PC-3 (cell line): ENCODE data around the gene RGS8. TPM values are rescaled to one million over a fixed set of nuclear protein-coding genes. Genes with fewer than 3 reads are reported as not detected.

Experiments
- ATAC-seq: fragments of 200-7000 bp; cut with Tn5 transposase; 2 replicates; pipeline ENCODE4 v1.9.1; 2020; ENCODE audit warnings: mild to moderate bottlenecking, moderate library complexity
- BruUV-seq: library from RNA; stranded (reverse); fragments of 400-500 nt; replicated peaks from 2 replicates; lab custom pipeline; 2021; lab: Mats Ljungman, UMichigan
- CTCF ChIA-PET: fragments of 300-600 bp; sonication (Branson Sonifier 250); formaldehyde crosslinking; loops from one replicate; lab custom pipeline; 2022; ENCODE audit warnings: antibody characterized with exemption; lab: Charles Lee
- POLR2A ChIA-PET: fragments of 300-600 bp; sonication (Branson Sonifier 250); formaldehyde crosslinking; loops from one replicate; lab custom pipeline; 2022; ENCODE audit warnings: antibody characterized with exemption; ENCODE audit not compliant: unreplicated experiment; lab: Charles Lee
- DNase-seq: peaks from one replicate; pipeline ENCODE4 v3.0.0-alpha.2; 2015
- H2AFZ ChIP-seq: fragments of 300-600 bp; sonication (generic); 2 replicates; pipeline ENCODE4 v1.6.0; 2016; ENCODE audit warnings: antibody characterized with exemption, low read length
- H3F3A ChIP-seq: fragments of 300-600 bp; sonication (generic); one replicate; pipeline ENCODE4 v1.6.0; 2017; ENCODE audit warnings: antibody characterized with exemption, low read length, control low read depth, mild to moderate bottlenecking; ENCODE audit not compliant: unreplicated experiment
- H3K27ac ChIP-seq: fragments of 300-600 bp; sonication (generic); 2 replicates; pipeline ENCODE4 v1.5.1; 2016; ENCODE audit warnings: mild to moderate bottlenecking, low read length
- H3K27me3 ChIP-seq: fragments of 300-600 bp; sonication (generic); 2 replicates; pipeline ENCODE4 v1.6.1; 2016; ENCODE audit warnings: low read length, mixed read lengths
- H3K36me3 ChIP-seq: fragments of 300-600 bp; sonication (generic); 2 replicates; pipeline ENCODE4 v1.6.1; 2016; ENCODE audit warnings: low read depth, mixed run types, low read length, mixed read lengths
- H3K4me1 ChIP-seq: fragments of 300-600 bp; sonication (generic); 2 replicates; pipeline ENCODE4 v1.5.1; 2016; ENCODE audit warnings: low read length; ENCODE audit not compliant: insufficient read depth
- H3K4me2 ChIP-seq: fragments of 300-600 bp; sonication (generic); 2 replicates; pipeline ENCODE4 v1.6.0; 2016; ENCODE audit warnings: low read length
- H3K4me3 ChIP-seq: fragments of 300-600 bp; sonication (generic); 2 replicates; pipeline ENCODE4 v1.5.1; 2016; ENCODE audit warnings: mild to moderate bottlenecking, low read length, mixed read lengths
- H3K79me2 ChIP-seq: fragments of 300-600 bp; sonication (generic); 2 replicates; pipeline ENCODE4 v1.6.1; 2017; ENCODE audit warnings: low read length, mixed read lengths
- H3K9ac ChIP-seq: fragments of 300-600 bp; sonication (generic); 2 replicates; pipeline ENCODE4 v1.6.0; 2016; ENCODE audit warnings: mild to moderate bottlenecking, low read length
- H3K9me2 ChIP-seq: fragments of 300-600 bp; sonication (generic); replicated peaks from 2 replicates; pipeline ENCODE4 v1.6.1; 2016; ENCODE audit warnings: mixed run types, low read length, mixed read lengths
- H3K9me3 ChIP-seq: fragments of 300-600 bp; sonication (generic); 2 replicates; pipeline ENCODE4 v1.6.1; 2016; ENCODE audit warnings: low read length, mixed read lengths
- H4K20me1 ChIP-seq: fragments of 300-600 bp; sonication (generic); 2 replicates; pipeline ENCODE4 v1.6.1; 2016; ENCODE audit warnings: low read length, mixed read lengths
- CTCF ChIP-seq: fragments of 300-600 bp; sonication (generic); conservative IDR thresholded peaks from 2 replicates; pipeline ENCODE4 v1.5.1; 2017; ENCODE audit warnings: antibody characterized with exemption, low read depth, mild to moderate bottlenecking, low read length
- EZH2 ChIP-seq: fragments of 300-600 bp; sonication (generic); IDR thresholded peaks from one replicate; pipeline ENCODE4 v1.6.1; 2017; ENCODE audit warnings: antibody characterized with exemption, mild to moderate bottlenecking, low read length; ENCODE audit not compliant: unreplicated experiment
- EZH2phosphoT487 ChIP-seq: fragments of 300-600 bp; sonication (generic); IDR thresholded peaks from 2 replicates; pipeline ENCODE4 v1.6.1; 2018; ENCODE audit warnings: mild to moderate bottlenecking, antibody characterized with exemption, low read length, borderline replicate concordance
- intact Hi-C: fragments of 100-400 bp; cut with micrococcal nuclease; formaldehyde crosslinking; loops from 2 replicates; pipeline ENCODE4 v1.9.0; 2023
- total RNA-seq: library from RNA; depleted of rRNA; stranded (reverse); fragments of >200 nt; gene quantifications from 2 replicates; pipeline ENCODE4 v1.2.3, GENCODE V29; 2014

RGS8 gene
- total RNA-seq, 1 experiment from 2014 or later = not detected

- no peaks in the 10 kb centered on the region for H3F3A ChIP-seq
- no peaks in the 10 kb centered on the region for H3K36me3 ChIP-seq
- H4K20me1 ChIP-seq = no peaks in the 10 kb centered on the region
- H3K27me3 ChIP-seq = peaks cover 25% of the 10 kb centered on the region; the same call in 1 of the 2 replicates
- no peak for TF ChIP-seq EZH2
- no peak for TF ChIP-seq EZH2phosphoT487
- no peak for TF ChIP-seq CTCF
- no peaks in the 10 kb centered on the region for H3K9me3 ChIP-seq
- no peaks in the 10 kb centered on the region for H3K4me1 ChIP-seq
- no peak overlapping the region for H3K4me3 ChIP-seq
- no TSS peak for BruUV-seq
- ChIA-PET POLR2A (no interaction called here), CTCF (no interaction called here)
- intact Hi-C loops = no loop called here
- H3K79me2 ChIP-seq = no peaks in the 10 kb centered on the region
- H3K9me2 ChIP-seq = no peaks in the 10 kb centered on the region
- H3K4me2 ChIP-seq = no peak overlapping the region
- DNase-seq (no peak), ATAC-seq (no peak)
- H3K9ac ChIP-seq = no peak overlapping the region
- H2AFZ ChIP-seq = no peak overlapping the region
- no peak overlapping the region for H3K27ac ChIP-seq
Observed at GRCh38 chr1:182664296-182664695, 20.1 kb downstream of the RGS8 start.

- H3K4me2 ChIP-seq = no peak overlapping the region
- no peaks in the 10 kb centered on the region for H3F3A ChIP-seq
- no peak for DNase-seq
- no TSS peak for BruUV-seq
- POLR2A ChIA-PET = no interaction called here
- no peaks in the 10 kb centered on the region for H3K9me2 ChIP-seq
- no peaks in the 10 kb centered on the region for H3K79me2 ChIP-seq
- H3K4me1 ChIP-seq = no peaks in the 10 kb centered on the region
- no peak overlapping the region for H3K9ac ChIP-seq
- intact Hi-C loops = no loop called here
- H3K27ac ChIP-seq = no peak overlapping the region
- no peaks in the 10 kb centered on the region for H3K9me3 ChIP-seq
- no peak overlapping the region for H3K4me3 ChIP-seq
- H4K20me1 ChIP-seq = no peaks in the 10 kb centered on the region
- no peak overlapping the region for H2AFZ ChIP-seq
- H3K36me3 ChIP-seq = no peaks in the 10 kb centered on the region
- TF ChIP-seq EZH2 (no peak), EZH2phosphoT487 (no peak)
- peaks cover 35% of the 10 kb centered on the region for H3K27me3 ChIP-seq
- ATAC-seq = no peak
- CTCF ChIA-PET = no interaction called here
Observed at GRCh38 chr1:182662956-182663355, 21.4 kb downstream of the RGS8 start.

- CTCF ChIA-PET = no interaction called here
- H3K4me3 ChIP-seq = no peak overlapping the region
- H3K4me2 ChIP-seq = no peak overlapping the region
- no peak overlapping the region for H2AFZ ChIP-seq
- H3K27ac ChIP-seq = no peak overlapping the region
- TF ChIP-seq EZH2 (no peak), EZH2phosphoT487 (no peak), CTCF (no peak)
- H3K79me2 ChIP-seq = no peaks in the 10 kb centered on the region
- no peaks in the 10 kb centered on the region for H3F3A ChIP-seq
- no peaks in the 10 kb centered on the region for H3K36me3 ChIP-seq
- no peaks in the 10 kb centered on the region for H3K4me1 ChIP-seq
- intact Hi-C loops = no loop called here
- no peak overlapping the region for H3K9ac ChIP-seq
- POLR2A ChIA-PET = no interaction called here
- H3K9me2 ChIP-seq = no peaks in the 10 kb centered on the region
- peaks cover 37% of the 10 kb centered on the region for H3K27me3 ChIP-seq
- H3K9me3 ChIP-seq = no peaks in the 10 kb centered on the region
- DNase-seq (no peak), ATAC-seq (no peak)
- no TSS peak for BruUV-seq
- no peaks in the 10 kb centered on the region for H4K20me1 ChIP-seq
Observed at GRCh38 chr1:182662121-182662890, 22.1 kb downstream of the RGS8 start.
